ENCODE data around the gene SPSB2.

SPSB2 gene

GRCh38 chr12:6834873-6835272, 38.2 kb downstream of the SPSB2 start:
- Histone ChIP-seq H3K27ac (ENCODE audit: low read length) (no peak overlapping the region), H3K4me1 (ENCODE audit: low read length) (peaks cover 5% of the 10 kb centered on the region), H3K4me3 (ENCODE audit: low read length) (no peak overlapping the region), H2AFZ (ENCODE audit: low read length) (no peak overlapping the region), H3K79me2 (ENCODE audit: low read length) (no peaks in the 10 kb centered on the region), H3K9ac (ENCODE audit: low read length) (no peak overlapping the region), H3K36me3 (replicated peaks; ENCODE audit: insufficient read depth, low read length) (no peaks in the 10 kb centered on the region), H3K27me3 (replicated peaks; ENCODE audit: insufficient read depth, low read length) (peaks cover 37% of the 10 kb centered on the region), H3K9me2 (replicated peaks; ENCODE audit: insufficient read depth, low read length) (no peaks in the 10 kb centered on the region), H3F3A (ENCODE audit: insufficient read depth, low read length) (no peaks in the 10 kb centered on the region), H4K20me1 (ENCODE audit: insufficient read depth, low read length) (no peaks in the 10 kb centered on the region), H3K4me2 (ENCODE audit: low read depth, low read length) (no peak overlapping the region), H3K9me3 (replicated peaks; ENCODE audit: insufficient read depth, low read length) (no peaks in the 10 kb centered on the region)
- DNase-seq = no peak
- TF ChIP-seq CTCF (IDR thresholded peaks at IDR 0.05; ENCODE audit: low read length) (no peak), EZH2phosphoT487 (IDR thresholded peaks at IDR 0.05; ENCODE audit: low read length) (no peak), EZH2 (optimal IDR thresholded peaks at IDR 0.05; ENCODE audit: low read depth, low read length) (no peak)

- no peak for DNase-seq
- H3K4me1 ChIP-seq (ENCODE audit: low read length) = peaks cover under 1% of the 10 kb centered on the region; the same call in 1 of the 2 replicates
- no peaks in the 10 kb centered on the region for H3K9me3 ChIP-seq (replicated peaks; ENCODE audit: insufficient read depth, low read length)
- H3K9ac ChIP-seq (ENCODE audit: low read length) = no peak overlapping the region
- H3K9me2 ChIP-seq (replicated peaks; ENCODE audit: insufficient read depth, low read length) = no peaks in the 10 kb centered on the region
- peaks cover 44% of the 10 kb centered on the region for H3K27me3 ChIP-seq (replicated peaks; ENCODE audit: insufficient read depth, low read length)
- no peak for TF ChIP-seq EZH2 (optimal IDR thresholded peaks at IDR 0.05; ENCODE audit: low read depth, low read length)
- no peak for TF ChIP-seq CTCF (IDR thresholded peaks at IDR 0.05; ENCODE audit: low read length)
- no peak for TF ChIP-seq EZH2phosphoT487 (IDR thresholded peaks at IDR 0.05; ENCODE audit: low read length)
- no peaks in the 10 kb centered on the region for H3F3A ChIP-seq (ENCODE audit: insufficient read depth, low read length)
- H3K79me2 ChIP-seq (ENCODE audit: low read length) = no peaks in the 10 kb centered on the region
- H3K27ac ChIP-seq (ENCODE audit: low read length) = no peak overlapping the region
- H4K20me1 ChIP-seq (ENCODE audit: insufficient read depth, low read length) = no peaks in the 10 kb centered on the region
- H2AFZ ChIP-seq (ENCODE audit: low read length) = no peak overlapping the region
- H3K4me2 ChIP-seq (ENCODE audit: low read depth, low read length) = no peak overlapping the region
- H3K4me3 ChIP-seq (ENCODE audit: low read length) = no peak overlapping the region
- H3K36me3 ChIP-seq (replicated peaks; ENCODE audit: insufficient read depth, low read length) = no peaks in the 10 kb centered on the region
Measured at GRCh38 chr12:6834254-6834653, 38.8 kb downstream of the SPSB2 start.

- H3K27ac ChIP-seq (ENCODE audit: low read length) = no peak overlapping the region
- TF ChIP-seq EZH2phosphoT487 (IDR thresholded peaks at IDR 0.05; ENCODE audit: low read length) = no peak
Measured at GRCh38 chr12:6833189-6833890, 39.8 kb downstream of the SPSB2 start.

GRCh38 chr12:6832125-6832524, 41.0 kb downstream of the SPSB2 start:
- Histone ChIP-seq H3K27ac (ENCODE audit: low read length) (no peak overlapping the region), H3F3A (ENCODE audit: insufficient read depth, low read length) (no peaks in the 10 kb centered on the region), H3K36me3 (replicated peaks; ENCODE audit: insufficient read depth, low read length) (no peaks in the 10 kb centered on the region), H3K79me2 (ENCODE audit: low read length) (no peaks in the 10 kb centered on the region), H3K4me2 (ENCODE audit: low read depth, low read length) (no peak overlapping the region), H3K4me1 (ENCODE audit: low read length) (peaks cover 4% of the 10 kb centered on the region; the same call in 1 of the 2 replicates), H3K9me3 (replicated peaks; ENCODE audit: insufficient read depth, low read length) (no peaks in the 10 kb centered on the region), H3K4me3 (ENCODE audit: low read length) (no peak overlapping the region), H3K27me3 (replicated peaks; ENCODE audit: insufficient read depth, low read length) (peaks cover 62% of the 10 kb centered on the region), H2AFZ (ENCODE audit: low read length) (no peak overlapping the region), H3K9me2 (replicated peaks; ENCODE audit: insufficient read depth, low read length) (no peaks in the 10 kb centered on the region), H3K9ac (ENCODE audit: low read length) (no peak overlapping the region), H4K20me1 (ENCODE audit: insufficient read depth, low read length) (no peaks in the 10 kb centered on the region)
- TF ChIP-seq EZH2 (optimal IDR thresholded peaks at IDR 0.05; ENCODE audit: low read depth, low read length) = no peak
- TF ChIP-seq CTCF (IDR thresholded peaks at IDR 0.05; ENCODE audit: low read length) = no peak
- no peak for TF ChIP-seq EZH2phosphoT487 (IDR thresholded peaks at IDR 0.05; ENCODE audit: low read length)
- no peak for DNase-seq

More at GRCh38 chr12:6833189-6833890, 39.8 kb downstream of the SPSB2 start:
- H3K27me3 ChIP-seq (replicated peaks; ENCODE audit: insufficient read depth, low read length) = peaks cover 51% of the 10 kb centered on the region
- no peak overlapping the region for H3K9ac ChIP-seq (ENCODE audit: low read length)
- H3K4me3 ChIP-seq (ENCODE audit: low read length) = no peak overlapping the region
- no peaks in the 10 kb centered on the region for H3F3A ChIP-seq (ENCODE audit: insufficient read depth, low read length)
- no peaks in the 10 kb centered on the region for H4K20me1 ChIP-seq (ENCODE audit: insufficient read depth, low read length)
- H3K9me2 ChIP-seq (replicated peaks; ENCODE audit: insufficient read depth, low read length) = no peaks in the 10 kb centered on the region
- H2AFZ ChIP-seq (ENCODE audit: low read length) = no peak overlapping the region
- no peak for DNase-seq
- H3K9me3 ChIP-seq (replicated peaks; ENCODE audit: insufficient read depth, low read length) = no peaks in the 10 kb centered on the region
- no peaks in the 10 kb centered on the region for H3K79me2 ChIP-seq (ENCODE audit: low read length)
- H3K4me1 ChIP-seq (ENCODE audit: low read length) = no peaks in the 10 kb centered on the region
- H3K4me2 ChIP-seq (ENCODE audit: low read depth, low read length) = no peak overlapping the region
- no peaks in the 10 kb centered on the region for H3K36me3 ChIP-seq (replicated peaks; ENCODE audit: insufficient read depth, low read length)
